ENCODE results near the gene ELF5. TPM values are rescaled to one million over a fixed set of nuclear protein-coding genes. Genes with fewer than 3 reads are reported as not detected.

Gene ELF5
- total RNA-seq, 1 donor from 2014 or later = not detected

GRCh38 chr11:34537636-34538035 is 24.0 kb upstream of the ELF5 start:
- intact Hi-C loops (cut with DNase I) = no loop called here
- Histone ChIP-seq H3K4me1 (no peaks in the 10 kb centered on the region), H3K27ac (no peak overlapping the region), H3K4me3 (no peak overlapping the region), H3K27me3 (no peaks in the 10 kb centered on the region), H3K36me3 (no peaks in the 10 kb centered on the region), H3K9me3 (no peaks in the 10 kb centered on the region)
- DNase-seq (ENCODE audit: low spot score in 2 of 2) = no peak
- no peak for TF ChIP-seq CTCF (IDR thresholded peaks at IDR 0.05)

GRCh38 chr11:34536056-34536455 is 22.5 kb upstream of the ELF5 start:
- Histone ChIP-seq H3K36me3 (no peaks in the 10 kb centered on the region), H3K27ac (no peak overlapping the region), H3K27me3 (no peaks in the 10 kb centered on the region), H3K4me3 (no peak overlapping the region), H3K9me3 (no peaks in the 10 kb centered on the region), H3K4me1 (no peaks in the 10 kb centered on the region)
- DNase-seq (ENCODE audit: low spot score in 2 of 2) = no peak
- intact Hi-C loops (cut with DNase I) = no loop called here
- TF ChIP-seq CTCF (IDR thresholded peaks at IDR 0.05) = no peak

- no peaks in the 10 kb centered on the region for H3K4me1 ChIP-seq
- DNase-seq (ENCODE audit: low spot score in 2 of 2) = no peak
- no peak overlapping the region for H3K27ac ChIP-seq
- H3K36me3 ChIP-seq = no peaks in the 10 kb centered on the region
- no peak overlapping the region for H3K4me3 ChIP-seq
- H3K9me3 ChIP-seq = no peaks in the 10 kb centered on the region
- no peaks in the 10 kb centered on the region for H3K27me3 ChIP-seq
- TF ChIP-seq CTCF (IDR thresholded peaks at IDR 0.05) = no peak
- intact Hi-C loops (cut with DNase I) = no loop called here
Measured at GRCh38 chr11:34534826-34535225, 21.2 kb upstream of the ELF5 start.

GRCh38 chr11:34531663-34532062 is 18.1 kb upstream of the ELF5 start:
- Histone ChIP-seq H3K9me3 (no peaks in the 10 kb centered on the region), H3K27ac (no peak overlapping the region), H3K4me1 (no peaks in the 10 kb centered on the region), H3K27me3 (no peaks in the 10 kb centered on the region), H3K36me3 (no peaks in the 10 kb centered on the region), H3K4me3 (no peak overlapping the region)
- intact Hi-C loops (cut with DNase I) = no loop called here
- no peak for TF ChIP-seq CTCF (IDR thresholded peaks at IDR 0.05)
- no peak for DNase-seq (ENCODE audit: low spot score in 2 of 2)

- Histone ChIP-seq H3K9me3 (no peaks in the 10 kb centered on the region), H3K27me3 (no peaks in the 10 kb centered on the region), H3K4me1 (no peaks in the 10 kb centered on the region), H3K4me3 (no peak overlapping the region), H3K36me3 (no peaks in the 10 kb centered on the region), H3K27ac (no peak overlapping the region)
- intact Hi-C loops (cut with DNase I) = no loop called here
- TF ChIP-seq CTCF (IDR thresholded peaks at IDR 0.05) = no peak
- DNase-seq (ENCODE audit: low spot score in 2 of 2) = no peak
Measured at GRCh38 chr11:34530545-34531234, 17.1 kb upstream of the ELF5 start.

GRCh38 chr11:34529643-34530042 is 16.0 kb upstream of the ELF5 start:
- Histone ChIP-seq H3K27me3 (no peaks in the 10 kb centered on the region), H3K9me3 (no peaks in the 10 kb centered on the region), H3K36me3 (no peaks in the 10 kb centered on the region), H3K27ac (no peak overlapping the region), H3K4me3 (no peak overlapping the region), H3K4me1 (no peaks in the 10 kb centered on the region)
- DNase-seq (ENCODE audit: low spot score in 2 of 2) = no peak
- no peak for TF ChIP-seq CTCF (IDR thresholded peaks at IDR 0.05)
- intact Hi-C loops (cut with DNase I) = no loop called here

All from ascending aorta (tissue), 2 donors.